ENCODE data around the gene CCDC33.

CCDC33 gene

DNA sequence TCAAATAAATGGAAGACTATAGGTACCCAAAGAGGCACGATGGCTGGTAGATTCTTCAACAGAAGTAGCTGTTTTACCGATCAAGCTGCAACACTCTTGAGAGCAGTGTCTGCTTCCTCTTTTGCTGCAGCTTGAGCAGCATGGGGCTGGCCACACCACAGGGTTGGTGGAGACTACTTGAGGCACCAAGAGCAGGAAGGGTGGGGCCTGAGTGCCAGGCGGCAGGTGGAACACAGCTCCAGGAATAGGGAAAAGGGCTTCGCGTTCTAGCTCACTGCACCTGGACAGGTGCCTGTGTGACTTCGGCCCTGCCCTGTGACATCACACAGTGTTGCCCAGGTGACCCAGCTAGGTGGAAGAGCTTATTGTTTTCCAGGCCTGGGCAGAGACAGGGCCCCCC, at the start of gene CCDC33:
Gene CCDC33, plus strand, starts transcription at position 365 of the 400 bp plus-strand sequence. CDS start 394 bp downstream, outside the sequence.
- peak; percentile 95 for DNase-seq

DNA sequence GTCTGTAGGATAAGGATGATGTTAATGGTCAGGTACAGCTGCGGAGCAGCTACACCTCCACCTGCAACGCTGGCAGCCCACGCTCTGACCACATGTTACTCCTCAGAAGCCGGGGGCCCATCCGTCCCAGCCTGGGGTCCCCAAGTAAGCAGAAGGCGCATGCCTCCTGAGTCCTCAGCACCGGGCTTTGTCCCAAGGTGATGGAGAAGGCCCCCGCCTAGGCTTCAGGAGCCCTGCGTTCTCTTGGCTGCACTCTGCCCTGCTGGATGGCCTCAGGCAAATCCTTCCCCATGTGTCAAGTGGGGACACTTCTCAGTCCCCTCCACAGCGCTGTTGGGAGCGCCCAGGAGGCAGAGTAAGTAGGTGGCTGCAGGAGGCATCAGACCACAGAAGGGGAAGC, 47.9 kb upstream of the CCDC33 start:
- DNase-seq = no peak

DNA sequence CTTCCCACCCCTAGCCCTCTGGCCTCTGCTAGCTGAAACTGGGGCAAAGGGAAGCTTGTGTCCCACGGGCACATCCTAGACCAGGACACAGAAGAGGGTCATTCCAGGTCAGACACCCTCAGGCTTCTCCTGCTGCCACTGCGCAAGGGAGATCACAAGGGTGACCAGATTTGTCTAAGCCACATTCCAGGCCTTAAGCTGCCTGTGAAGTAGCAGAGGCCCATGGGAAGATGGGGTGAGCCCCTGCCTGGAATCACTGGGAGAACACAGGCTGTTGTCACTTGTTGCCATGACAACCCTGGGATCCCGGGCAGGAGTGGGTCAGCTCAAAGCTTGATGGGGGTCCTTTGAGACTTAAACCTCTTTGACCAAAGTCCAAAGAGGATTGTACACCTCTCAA, 44.3 kb upstream of the CCDC33 start:
- DNase-seq = no peak

DNA sequence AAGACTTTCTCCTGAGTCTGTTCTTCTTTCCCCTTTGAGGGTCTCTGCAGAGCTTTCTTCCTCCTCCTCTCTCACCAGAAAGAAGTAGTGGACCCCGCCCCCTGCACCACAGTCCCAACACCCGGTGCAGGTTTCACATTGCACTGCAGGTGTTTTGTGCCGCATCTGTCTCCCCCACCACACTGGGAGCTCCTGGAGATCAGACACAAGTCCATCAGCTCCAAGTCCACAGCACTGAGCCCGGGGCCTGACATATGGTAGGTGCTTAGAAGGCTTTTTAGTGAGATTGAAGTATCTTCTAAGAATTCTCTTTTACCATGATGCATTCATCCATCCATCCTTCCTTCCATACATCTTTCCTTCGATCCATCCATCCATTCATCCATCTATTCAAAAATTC, 43.4 kb upstream of the CCDC33 start:
- DNase-seq = no peak

DNA sequence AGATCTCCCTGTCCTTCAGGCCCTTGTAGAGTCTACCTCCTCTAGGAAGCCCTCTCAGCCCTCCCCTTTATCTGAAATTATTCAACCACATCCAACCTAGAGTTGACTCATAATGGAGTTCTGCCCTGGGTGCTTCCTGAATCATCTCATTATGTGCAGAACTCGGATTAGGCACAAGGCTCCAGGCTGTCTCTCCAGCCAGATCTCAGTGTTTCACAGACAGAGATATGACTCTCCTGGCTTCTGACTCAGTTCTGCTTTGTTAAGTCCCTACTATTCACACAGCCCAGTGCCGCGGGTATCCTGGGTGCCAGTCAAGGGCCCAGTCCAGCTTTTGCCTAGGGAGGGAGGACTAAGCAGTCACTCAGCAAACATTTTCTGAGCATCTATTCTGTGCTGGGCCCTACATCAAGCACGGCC, 42.8 kb upstream of the CCDC33 start:
- no peak for DNase-seq

DNA sequence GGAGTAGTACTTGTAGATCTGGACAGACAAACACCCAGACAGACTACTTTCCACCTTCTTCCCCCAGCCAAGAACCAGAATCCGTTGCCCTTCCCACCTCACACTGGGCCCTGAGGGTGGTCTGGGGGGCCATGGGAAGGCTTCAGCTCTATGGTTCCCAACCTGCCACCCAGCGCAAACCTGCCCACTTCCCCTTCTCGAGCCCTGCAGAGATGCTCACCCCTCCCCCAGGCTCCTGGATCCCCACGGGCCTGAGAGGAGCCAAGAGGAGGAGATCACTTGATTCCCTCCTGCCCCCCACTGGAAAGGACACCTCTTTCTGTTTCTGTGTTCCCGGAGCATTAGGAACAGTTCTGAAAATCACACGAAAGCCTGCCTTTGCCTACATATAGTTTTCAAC, 42.2 kb upstream of the CCDC33 start:
- DNase-seq = no peak

DNA sequence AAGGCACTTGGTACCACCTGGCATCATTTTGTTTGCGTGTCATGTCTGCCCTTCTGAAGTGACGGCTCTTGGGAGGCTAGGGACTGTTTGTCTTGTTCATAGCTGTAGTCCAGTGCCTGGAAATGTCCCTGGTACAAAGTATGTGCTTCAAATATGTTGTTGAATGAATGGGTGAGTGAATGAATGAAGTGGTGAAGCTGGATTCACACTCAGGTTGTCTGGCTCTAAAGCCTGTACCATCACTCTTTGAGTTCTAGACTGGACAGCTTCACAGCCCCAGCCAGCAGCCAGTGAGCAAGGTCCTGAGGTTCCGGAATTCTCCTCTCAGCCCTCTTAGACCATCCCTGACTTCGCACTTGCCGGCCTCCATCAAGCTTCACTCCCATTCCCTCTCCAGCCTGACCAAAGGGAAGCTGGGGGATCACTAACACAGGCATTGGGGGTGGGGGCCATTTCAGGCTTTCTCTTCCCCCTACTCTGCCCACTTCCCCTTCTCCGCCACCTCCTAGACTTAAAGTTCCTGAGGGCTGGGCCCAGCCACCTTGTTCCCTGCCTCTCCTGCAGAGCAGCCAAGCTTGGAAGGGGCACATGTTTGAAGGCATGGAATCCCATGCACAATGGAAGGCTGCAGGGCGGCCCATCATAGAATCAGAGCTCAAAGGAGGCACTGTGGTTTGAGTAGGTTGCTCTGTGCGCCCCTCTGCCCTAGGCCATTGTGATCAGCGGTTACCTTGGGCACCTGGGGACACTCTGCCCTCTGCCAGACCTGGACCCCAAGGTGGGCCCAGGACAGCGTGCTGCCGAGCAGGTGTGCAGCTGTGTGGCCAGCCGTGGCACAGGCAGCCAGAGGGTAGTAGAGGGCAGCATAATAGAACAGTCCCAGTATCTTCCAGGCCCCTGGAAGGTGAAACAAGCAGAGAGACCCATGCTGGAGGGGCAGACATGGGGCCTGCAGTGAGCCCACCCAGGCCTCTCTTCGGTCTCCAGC, 41.3 kb upstream of the CCDC33 start:
- no peak for DNase-seq

DNA sequence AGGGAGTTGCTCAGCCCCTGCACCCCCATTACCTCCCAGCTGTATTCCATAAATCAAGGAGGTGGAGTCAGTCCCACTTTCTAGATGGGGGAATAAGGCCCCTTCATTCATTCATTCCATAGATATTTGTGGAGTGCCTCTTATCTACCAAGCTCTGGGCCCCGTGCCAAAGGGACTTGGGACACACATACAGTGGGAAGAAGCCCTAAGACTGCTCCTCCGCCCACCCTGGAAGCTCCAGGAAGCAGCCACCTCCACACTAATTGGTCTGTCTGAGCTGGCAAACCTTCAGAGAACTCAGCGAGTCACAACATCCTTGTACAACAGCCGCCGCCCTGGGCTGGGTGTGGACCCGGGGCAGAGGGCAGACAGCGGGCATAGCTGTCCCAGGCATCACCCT, 40.0 kb upstream of the CCDC33 start:
- no peak for DNase-seq

DNA sequence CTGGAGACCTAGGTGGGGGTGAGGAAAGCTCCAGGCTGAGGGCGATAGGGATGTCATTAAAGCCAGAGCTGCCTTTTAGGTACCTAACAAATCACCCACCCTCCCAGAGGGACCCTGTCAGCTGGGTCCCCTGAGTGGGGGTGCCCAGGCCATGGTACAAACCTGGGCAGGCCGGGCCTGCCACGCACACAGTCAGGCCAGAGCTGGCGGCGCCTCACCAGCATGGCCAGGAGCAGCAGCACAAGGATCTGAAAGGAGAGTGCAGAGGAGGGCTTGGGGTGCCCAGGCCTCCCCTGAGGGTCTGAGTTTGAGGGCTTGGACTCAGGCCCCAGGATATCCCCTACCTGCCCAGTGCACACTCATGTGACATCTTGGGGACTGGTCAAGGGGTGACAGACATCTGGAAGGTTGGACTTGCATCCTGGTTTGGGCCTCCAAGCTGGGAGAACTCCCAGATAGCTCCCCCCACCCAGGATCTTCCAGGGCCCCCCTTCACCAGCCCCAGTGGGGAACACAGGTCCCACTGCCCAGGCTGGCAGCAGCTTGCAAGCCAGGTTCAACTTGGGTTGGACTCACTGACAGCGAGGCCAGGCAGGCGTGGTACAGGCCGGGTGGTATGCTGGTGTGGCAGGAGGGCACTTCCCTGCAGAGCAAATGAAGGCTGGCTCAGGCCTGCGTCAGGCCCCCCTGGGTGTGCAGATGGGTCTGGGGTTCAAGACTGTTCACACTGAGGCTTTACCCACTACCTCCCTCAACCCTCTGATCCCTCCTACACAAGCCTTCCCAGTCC, 38.8 kb upstream of the CCDC33 start:
- no peak for DNase-seq

DNA sequence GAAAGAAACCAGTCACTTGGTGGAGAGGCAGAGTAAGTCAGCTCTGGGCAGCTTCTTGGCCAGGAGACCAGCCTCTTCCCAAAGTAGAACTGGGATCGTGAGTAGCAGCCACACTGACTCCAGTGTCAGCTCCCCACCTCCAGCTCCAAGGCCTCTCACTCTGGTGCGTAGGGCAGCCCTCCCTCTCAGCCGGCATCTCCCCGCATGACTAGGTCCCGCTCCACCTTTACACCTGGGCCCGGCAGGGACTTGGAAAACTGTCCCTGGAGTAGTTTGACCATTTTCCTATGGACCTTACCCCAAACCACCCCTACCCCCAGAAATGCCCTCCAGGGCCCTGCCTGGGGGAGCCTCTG, 36.9 kb upstream of the CCDC33 start:
- DNase-seq = no peak

DNA sequence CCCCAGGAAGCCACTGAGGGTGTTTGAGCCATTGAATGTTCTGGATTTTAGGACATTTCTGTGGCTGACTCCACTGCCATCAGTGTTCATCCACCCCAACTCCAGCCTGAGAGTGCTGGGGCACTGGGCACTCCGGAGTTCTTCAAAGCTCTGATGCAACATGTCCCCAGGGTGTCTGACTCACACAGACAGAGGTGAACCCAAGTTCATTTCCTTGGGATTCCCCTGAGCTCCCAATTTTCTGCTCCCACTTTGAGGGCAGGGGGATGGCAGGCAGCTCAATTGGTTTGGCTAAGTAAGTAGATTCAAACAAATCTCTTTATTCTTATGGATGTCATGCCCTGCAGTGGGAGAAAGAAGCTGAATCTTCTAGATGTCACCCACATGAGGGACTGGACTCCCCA, 35.7 kb upstream of the CCDC33 start:
- DNase-seq = no peak

DNA sequence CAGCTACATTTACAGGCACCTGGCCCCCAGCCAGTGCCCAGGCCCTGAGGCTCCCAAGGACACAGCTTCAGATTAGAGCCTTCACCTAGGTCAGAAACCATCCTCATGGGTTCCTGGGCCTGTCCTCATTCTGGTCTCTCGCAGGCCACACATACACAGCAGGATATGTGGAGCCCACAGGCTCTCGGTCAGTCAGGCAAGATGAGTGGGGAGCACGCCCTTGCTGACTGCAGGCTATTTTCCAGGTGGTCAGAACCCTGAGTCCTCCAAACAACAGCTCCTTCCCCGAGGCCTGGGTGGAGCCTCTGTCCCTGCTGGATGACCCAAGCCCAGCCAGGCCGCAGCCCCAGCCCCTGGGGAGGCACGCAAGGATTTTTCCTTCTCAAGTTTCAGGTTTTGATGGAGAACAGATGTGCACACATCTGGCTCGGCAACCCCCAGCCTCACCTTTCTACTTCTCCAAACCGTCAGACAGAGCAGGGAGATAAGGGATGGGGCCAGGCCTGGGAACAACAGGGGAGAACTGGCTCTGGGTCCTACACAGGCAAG, 35.2 kb upstream of the CCDC33 start:
- no peak for DNase-seq

DNA sequence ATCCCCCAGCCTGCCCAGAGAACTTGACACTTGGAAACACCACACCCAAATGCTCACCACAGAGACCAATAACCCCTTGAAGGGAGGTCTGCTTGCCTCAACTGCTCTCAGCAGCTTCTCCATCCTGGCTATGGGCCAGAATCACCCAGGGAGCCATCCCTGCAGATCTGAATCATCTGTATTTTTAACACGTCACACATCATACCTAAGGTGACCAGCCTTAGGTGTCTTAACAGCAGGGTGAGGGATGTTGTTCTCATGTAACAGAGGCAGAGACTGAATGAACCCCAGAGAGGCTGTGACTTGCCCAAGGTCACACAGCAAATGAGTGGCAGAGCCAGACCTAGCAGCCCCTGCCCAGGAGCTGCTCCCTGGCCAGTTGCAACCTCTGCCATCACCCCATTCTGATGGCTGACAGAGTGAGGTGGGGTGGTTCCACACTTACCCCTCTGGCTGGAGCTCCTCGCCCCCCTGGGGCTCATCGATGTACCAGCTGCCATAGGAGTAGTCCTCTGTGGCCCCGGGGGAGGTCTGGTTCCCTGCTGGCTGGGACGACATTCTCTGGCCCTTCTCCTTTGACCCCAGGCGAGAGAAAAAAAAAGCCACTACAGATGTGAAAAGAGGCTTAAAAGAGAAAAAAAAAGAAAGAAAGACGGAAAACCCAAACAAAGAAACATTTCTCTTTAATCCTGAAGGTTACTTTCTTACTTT, 34.3 kb upstream of the CCDC33 start:
- DNase-seq = no peak

DNA sequence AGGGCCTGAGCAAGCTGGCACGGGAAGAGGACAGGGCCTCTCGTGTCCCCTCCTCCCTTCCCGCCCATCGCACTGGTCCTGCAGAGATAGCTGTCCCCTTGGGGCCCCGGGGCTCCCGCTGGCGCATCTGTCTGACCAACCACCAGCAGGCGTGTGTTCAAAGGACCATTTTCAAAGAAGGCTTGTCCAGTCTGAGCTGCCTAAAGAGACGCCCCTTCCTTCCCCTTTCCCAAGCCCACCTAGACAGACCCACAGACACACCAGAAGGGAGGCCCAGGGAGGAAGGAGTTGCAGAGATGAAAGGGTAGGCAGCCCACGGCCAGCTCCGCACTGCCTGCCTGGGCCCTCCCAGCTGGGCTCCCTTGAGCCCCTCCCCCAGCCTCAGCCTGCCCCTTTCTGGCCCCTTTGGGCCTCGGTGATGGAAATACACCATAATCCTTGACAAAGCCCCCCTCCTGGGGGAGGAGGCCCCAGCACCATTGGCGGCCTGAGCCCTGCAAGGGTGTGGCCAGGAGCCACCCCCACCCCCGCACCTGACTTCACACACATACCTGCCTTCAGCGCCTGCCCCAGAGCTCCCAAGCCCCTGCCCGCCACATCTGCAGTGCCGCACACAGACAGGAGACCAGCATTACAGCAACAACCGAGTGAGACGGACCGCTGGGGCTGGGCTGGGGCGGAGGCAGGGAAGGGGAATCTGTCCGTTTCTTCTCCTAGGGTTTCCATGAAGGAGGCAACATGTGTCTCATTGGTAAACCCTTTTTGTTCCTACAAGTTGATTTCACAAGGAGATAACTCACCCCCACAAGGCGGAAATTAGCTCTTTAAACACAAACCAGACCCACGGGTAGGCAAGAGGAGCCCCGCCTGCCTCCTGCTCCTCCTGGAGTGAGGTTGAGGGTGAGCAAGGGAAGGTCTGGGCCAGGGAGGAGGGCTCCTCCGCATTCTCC, 33.4 kb upstream of the CCDC33 start, which contains the start of gene STRA6:
Gene STRA6, minus strand, starts transcription at position 336 of the 950 bp plus-strand sequence. CDS start 520 bp downstream, outside the sequence.
- DNase-seq = peak; percentile 40

DNA sequence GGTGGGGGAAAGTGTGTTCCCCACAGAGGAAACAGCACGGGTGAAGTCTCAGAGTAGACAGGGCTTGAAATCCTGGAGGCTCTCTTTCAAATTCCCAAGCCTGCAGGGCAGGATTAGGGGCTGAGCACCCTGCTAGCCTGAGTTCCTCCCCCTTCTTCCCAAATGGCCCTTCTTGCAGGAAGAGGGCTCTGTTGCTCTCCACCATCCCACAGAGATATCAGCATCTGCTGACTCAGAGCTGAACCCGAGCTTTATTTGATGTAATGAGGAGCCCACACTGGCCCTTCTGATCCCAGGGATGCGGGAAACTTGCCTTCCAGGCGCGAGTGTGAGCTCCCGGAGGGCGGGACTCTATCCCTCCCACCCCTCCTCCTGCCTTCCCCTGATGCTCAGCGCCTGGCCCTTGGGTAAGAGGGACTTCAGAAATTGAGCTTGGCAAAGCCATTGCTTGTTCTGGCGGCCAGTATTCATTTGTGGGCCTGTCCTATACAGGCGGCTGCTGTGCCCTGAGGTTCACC, 32.2 kb upstream of the CCDC33 start:
- peak; percentile 33 for DNase-seq

DNA sequence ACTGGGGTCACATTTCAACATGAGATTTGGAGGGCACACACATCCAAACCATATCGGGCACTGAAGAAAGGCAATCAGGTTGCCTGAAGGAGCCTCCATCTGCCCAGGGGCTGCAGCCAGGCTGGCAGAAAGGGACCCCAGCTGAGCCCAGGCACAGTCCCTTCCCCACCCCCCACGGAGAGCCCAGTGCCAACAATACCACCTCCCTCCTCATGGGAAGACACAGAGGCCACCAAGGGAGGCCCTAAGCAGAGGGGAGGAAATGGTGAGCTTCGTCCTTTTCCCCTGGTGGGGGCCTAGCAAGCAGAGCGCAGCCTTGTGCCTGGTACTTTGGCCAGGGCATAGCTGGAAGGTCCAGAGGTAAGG, 30.6 kb upstream of the CCDC33 start:
- no peak for DNase-seq

DNA sequence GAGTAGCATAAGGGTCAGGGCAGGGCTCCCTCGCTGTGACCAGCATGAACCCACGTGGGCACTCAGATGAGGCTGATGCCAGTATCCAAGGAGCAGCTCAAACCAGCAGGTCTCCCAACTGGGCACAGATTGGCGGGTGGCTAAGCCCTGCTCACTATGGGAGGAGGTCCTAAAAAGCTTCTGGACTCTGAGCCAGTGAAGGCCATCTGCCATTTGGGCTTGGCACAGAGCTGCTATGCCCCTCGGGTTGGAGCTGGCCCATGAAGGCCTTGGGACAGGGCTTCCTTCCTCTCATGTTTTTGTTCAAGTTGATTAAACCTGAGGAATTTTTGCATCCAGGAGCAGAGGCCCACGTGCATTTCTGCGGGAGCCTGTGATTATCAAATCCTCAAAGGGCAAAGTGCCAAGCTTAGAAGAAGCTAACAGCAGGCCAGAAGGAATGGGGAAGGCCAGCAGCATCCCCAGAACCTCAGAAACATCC, 29.3 kb upstream of the CCDC33 start:
- no peak for DNase-seq

DNA sequence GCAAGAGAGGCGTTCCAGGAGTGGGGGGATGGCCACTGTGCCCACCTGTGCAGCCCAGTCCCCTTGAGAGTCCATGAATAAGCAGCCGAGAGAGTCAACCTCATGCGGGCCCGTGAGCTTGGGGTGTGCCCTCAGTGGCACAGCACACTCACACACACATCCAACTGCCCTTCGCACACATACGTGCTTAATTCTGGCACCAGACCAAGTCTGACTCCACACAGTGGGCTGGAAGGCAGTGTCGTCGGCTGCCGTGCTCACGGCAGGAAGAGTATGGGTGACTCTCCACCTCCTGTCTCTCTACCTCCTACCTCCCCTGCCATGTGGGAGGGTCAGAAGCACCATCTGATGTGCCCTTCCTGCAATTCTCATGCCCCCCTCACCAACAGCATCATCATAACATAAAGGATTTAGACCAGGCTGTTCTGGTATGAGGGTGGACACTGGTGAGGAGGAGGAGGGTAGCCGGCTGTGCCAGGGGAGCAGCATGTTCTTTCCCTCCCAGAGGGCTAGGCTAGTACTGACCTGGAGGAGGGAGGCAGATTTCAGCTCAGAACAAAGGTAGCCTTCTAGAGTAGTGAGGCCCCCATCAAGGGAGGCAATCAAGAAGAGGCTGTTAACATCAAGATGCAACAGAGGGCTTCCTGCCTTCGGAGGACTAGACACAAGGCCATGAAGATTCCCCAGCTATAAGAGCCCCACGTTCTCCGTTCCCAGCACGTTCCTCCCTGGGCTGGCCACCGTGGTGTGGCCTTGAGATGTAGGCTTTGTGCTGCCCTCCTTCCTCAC, 28.3 kb upstream of the CCDC33 start:
- DNase-seq = peak; percentile 35

DNA sequence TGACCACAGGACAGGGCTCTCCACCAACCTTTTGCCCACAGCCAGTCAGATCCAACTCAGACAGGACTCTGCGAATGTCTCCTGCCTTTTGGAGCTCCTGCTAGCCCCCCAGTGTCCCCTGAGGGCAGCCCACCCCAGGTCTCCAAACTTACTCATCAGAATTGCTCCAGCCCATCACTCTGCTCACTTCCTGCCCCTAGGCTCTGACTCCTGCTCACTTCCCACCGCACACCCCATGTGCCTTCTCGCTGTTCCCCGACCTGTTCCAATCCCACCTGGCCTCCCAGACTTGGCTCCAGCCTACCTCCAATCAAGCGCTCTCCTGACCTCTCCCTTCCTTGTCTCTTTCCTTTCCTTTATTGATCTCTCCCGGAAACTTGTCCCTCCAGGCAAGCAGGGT, 27.6 kb upstream of the CCDC33 start:
- no peak for DNase-seq

DNA sequence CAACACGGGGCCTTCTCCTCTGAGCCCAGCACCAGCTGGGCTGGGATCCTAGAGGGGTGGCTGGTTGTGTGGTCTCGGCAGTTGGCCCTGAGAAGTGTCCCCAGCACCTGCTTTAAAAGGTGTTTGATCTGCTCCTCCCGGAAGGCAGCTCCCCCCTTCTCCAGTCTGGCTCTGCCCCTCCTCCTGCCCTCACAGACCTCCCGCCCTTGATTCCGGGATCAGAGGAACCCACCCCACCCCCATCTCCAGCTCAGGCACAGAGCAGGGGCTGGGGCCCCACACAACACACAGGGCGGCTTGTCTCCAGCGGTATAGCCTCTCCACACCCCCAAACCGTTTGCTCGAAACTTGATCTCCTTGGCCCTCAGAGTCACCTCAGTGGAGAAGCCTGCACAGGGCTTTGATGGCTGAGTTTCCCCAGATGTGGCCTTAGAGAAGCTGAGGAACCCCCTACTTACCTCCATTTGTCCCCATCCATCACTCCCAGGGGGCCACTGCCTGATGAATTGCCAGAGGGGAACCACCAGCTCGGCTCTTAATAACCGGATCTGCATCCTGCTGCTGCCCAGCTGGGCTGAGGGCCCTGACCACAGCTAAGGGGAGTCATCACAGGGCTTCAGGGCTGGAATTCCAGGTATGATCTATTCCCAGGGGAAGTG, 27.1 kb upstream of the CCDC33 start:
- peak; percentile 64 for DNase-seq
